HG02610 (cell line): ENCODE data around the gene CCDC192.

Experiments
- ATAC-seq: cut with Tn5 transposase; IDR thresholded peaks from one replicate; pipeline ENCODE4 v1.9.1; 2021; ENCODE audit warnings: mild to moderate bottlenecking, moderate library complexity; ENCODE audit not compliant: unreplicated experiment

Gene CCDC192

GRCh38 chr5:127970854-127971425 is 267.7 kb downstream of the CCDC192 start:
- no peak for ATAC-seq

- no peak for ATAC-seq
Measured at GRCh38 chr5:127975961-127976360, 272.8 kb downstream of the CCDC192 start.

DNA sequence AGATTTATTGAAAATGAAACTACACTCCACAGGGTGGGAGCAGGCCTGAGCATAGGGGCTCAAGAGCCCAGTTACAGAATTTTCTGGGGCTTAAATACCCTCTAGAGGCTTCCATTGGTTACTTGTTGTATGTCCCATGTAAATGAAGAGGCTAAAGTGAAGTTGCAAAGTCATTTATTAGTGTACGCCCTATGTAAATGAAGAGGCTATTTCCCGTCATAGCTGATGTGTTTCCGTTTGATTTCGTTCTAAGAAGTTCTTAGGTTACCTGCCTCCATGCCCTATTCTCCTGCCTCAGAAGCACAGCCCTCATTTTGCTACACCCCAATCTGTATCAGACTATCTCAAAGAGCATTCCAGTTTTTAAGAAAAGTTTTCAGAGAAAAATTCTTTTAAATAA is 273.3 kb downstream of the CCDC192 start:
- ATAC-seq = no peak

DNA sequence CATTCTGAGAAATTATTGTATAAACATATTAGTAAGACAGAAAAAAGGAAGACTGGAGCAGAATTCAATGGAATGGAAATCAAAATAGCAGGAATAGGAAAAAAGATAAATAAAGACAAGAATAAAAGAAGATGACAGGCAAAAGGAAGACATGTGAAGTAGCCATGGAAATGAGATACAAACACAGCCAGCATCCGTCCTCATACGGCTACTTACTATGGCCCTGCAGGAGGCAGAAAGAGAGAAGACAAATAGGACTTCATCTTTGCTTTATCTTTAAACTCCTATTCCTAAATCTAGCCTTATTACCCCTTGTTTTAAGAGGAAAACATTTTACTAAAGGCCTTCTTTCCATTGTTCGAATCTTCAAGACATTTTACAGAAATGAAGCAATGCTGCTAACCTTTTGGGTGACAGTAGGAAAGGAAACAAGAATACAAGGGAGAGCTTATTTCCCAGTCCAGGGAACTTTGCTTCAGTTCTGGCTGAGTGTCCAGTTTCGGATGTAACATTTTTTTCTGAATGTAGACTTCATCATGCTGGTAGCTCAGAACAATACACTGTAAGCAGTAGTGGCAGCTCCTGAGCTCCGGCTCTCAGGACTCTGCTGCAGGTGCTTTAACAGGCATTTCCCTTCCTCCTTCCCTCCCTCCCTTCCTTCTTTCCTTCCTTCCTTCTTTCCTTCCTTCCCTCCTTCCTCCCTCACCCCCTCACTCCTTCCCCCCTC is 274.0 kb downstream of the CCDC192 start:
- no peak for ATAC-seq

DNA sequence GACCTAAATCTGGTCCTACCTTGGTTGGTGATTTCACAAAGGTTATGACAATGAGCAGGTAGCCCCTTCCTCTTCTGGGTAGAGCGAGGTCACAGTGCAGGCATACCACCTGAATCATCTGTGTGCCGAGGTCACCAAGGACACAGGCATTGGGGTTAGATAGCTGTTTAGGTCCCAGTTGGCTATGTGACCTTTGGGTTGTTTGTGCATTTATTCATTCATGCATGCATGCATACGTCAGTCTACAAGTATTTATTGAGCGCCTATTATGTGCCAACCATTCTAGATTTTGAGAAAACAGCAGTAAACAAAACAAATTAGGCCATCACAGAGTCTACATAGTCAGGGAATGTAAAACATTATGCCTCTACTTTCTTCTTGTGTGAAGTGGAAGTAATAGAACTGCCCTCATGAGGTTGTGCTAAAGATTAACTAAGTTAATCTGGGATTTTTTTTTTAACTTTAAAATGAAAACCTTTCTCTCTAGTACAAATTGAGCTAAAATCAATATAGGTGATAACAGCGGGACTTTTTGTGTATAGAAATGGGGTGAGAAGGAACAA is 275.6 kb downstream of the CCDC192 start:
- ATAC-seq = no peak

- ATAC-seq = no peak
Measured at GRCh38 chr5:127979475-127979874, 276.3 kb downstream of the CCDC192 start.

GRCh38 chr5:127980843-127981242 is 277.7 kb downstream of the CCDC192 start:
- ATAC-seq = no peak

GRCh38 chr5:127981498-127981897 is 278.3 kb downstream of the CCDC192 start:
- no peak for ATAC-seq

GRCh38 chr5:127985811-127986325 is 282.7 kb downstream of the CCDC192 start:
- ATAC-seq = no peak

DNA sequence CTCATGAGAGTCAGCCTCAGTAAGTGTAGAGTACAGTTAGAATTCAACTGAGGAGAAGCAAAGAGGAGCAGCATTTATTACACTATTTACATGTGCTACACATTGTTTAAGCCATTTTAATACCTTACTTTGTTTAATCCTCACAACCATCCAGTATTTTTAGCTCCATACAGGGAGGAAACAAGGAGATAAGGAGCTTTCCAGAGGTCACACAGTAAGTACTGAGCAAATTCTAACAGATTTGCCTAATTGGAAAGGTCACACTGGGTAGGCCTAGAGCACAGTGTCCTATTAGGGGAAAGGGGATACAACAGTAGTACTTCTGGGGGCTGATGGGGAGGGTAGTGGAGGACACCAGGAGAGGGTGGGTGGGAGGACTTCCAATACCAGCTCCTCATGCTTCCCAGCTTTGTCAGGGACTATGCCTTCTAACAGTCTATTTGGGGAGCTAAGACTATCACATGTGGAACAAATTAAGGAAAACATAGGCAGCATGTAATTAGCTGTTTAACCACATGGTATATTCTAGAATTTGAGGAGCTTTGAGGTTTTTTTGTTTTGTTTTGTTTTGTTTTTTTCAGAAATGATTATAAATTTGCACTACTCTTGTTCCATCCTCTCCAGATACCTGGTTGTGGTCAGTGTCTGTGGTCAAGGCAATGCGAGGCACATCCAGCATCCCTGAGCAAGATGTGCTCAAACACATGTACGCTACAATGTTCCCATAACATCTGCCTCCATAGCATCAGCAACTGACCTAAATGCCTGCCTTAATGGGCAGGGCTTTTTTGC is 284.4 kb downstream of the CCDC192 start:
- ATAC-seq = no peak

DNA sequence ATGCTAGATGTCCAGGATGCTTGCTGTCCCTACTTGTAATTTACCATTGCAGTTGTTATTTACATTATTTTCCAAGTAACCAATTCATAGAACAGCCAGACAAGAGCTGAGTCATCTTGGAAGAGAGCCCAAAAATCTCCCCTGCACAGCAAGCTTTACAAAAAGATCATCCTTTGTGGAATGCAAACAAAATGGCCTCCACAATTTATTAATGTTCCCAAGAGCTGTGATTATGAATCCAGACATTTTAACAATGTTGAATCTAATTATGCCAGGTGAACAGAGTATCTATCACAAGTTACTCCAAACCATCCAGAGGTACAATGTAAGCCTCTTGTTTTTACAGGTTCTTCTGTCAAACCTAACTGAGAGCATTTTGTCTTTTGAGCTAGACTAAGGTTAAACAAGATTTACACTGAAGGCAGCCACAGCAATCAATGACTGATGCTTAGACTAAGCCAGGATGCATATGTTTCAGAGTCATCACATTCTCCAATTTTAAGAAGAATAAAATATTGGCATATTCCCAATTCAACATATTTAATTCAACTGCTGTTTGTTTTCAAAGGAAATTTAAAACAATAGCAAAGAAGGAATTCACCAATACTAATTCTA is 285.1 kb downstream of the CCDC192 start:
- no peak for ATAC-seq
